ENCODE results near the gene DMRTC2. TPM values are rescaled to one million over a fixed set of nuclear protein-coding genes. Genes with fewer than 3 reads are reported as not detected.

Gene DMRTC2
- total and polyA plus RNA-seq, 2 of the 8 experiments (the other 6 are each of a cell fraction or from before 2014, with no cell fraction given) = not detected

DNA sequence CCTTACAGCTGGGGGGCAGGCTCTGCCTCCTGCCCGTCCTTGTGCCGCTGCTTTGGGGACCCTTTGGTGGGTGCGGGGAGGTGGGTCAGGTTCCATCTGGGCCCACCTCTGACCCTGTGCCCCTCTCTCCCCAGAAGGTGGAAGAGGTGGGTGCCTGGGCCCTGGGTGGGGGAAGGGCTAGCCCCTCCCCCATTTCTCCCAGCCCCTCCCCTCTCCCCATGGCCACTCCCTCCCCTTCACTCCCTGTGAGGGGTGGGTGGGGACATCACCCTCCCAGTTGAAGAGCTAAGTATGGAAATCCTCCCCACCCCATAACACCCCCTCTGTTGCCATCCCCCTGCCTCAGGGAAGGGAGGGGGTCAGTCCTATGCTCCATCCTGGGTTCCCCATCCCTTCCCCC lies 52.3 kb downstream of the DMRTC2 start:
- DNase-seq (ENCODE audit: low read depth in 1 of 2, low spot score in 2 of 2) (no peak), FAIRE-seq (no peak)
- Histone ChIP-seq H3K4ac (replicated peaks; ENCODE audit: insufficient read length, low read depth, low read length) (no peak overlapping the region), H3K4me1 (replicated peaks in 1 of 4; ENCODE audit: control insufficient read depth in 3 of 4, insufficient read depth in 4 of 4, low read length in 3 of 4) (peaks cover 0 to 5% (median 1%) of the 10 kb centered on the region in 4 experiments; a peak in 1 of 7 replicates), H3K27ac (ENCODE audit: low read depth, low read length) (no peak overlapping the region), H3K23ac (ENCODE audit: insufficient read length) (no peak overlapping the region), H4K5ac (ENCODE audit: insufficient read length, low read depth, low read length) (no peak overlapping the region), H3K4me3 (ENCODE audit: extremely low read depth in 1 of 4, insufficient read depth in 2 of 4, low read depth in 3 of 4, low read length in 4 of 4) (no peak overlapping the region), H3K4me2 (ENCODE audit: insufficient read depth in 1 of 2, low read depth in 2 of 2, low read length in 2 of 2) (no peak overlapping the region), H2AK5ac (ENCODE audit: low read depth, low read length) (no peak overlapping the region), H3K79me1 (ENCODE audit: low read depth, low read length) (no peaks in the 10 kb centered on the region), H3K9ac (replicated peaks in 1 of 4; ENCODE audit: extremely low read depth in 1 of 4, low read depth in 3 of 4, low read length in 3 of 4) (no peak overlapping the region), H3K56ac (replicated peaks; ENCODE audit: insufficient read length, low read depth, low read length) (no peak overlapping the region), H3K9me3 (ENCODE audit: insufficient read depth in 2 of 2, low read depth in 1 of 2, low read length in 1 of 2) (no peaks in the 10 kb centered on the region), H2BK20ac (ENCODE audit: low read length) (no peak overlapping the region), H3K79me2 (ENCODE audit: control insufficient read depth in 1 of 2, insufficient read depth in 2 of 2, low read length in 2 of 2) (no peaks in the 10 kb centered on the region), H2BK120ac (replicated peaks; ENCODE audit: low read depth, low read length) (no peak overlapping the region), H4K8ac (ENCODE audit: extremely low read depth, insufficient read depth, low read length) (no peak overlapping the region), H4K91ac (replicated peaks; ENCODE audit: insufficient read length, low read length) (no peak overlapping the region), H4K20me1 (replicated peaks in 1 of 2; ENCODE audit: control insufficient read depth in 1 of 2, insufficient read depth in 2 of 2, low read length in 2 of 2) (peaks cover 0 to 3% of the 10 kb centered on the region in 2 experiments), H3K36me3 (ENCODE audit: control insufficient read depth in 2 of 4, insufficient read depth in 4 of 4, low read length in 3 of 4) (peaks cover under 1 to 7% (median 4%) of the 10 kb centered on the region in 4 experiments; a peak in 5 of 8 replicates), H2BK12ac (ENCODE audit: low read depth, low read length) (no peak overlapping the region), H3K27me3 (replicated peaks in 1 of 4; ENCODE audit: control insufficient read depth in 3 of 4, extremely low read depth in 1 of 4, insufficient read depth in 3 of 4, low read length in 3 of 4) (no peaks in the 10 kb centered on the region), H3K14ac (ENCODE audit: insufficient read length) (no peak overlapping the region), H3K23me2 (ENCODE audit: low read depth, low read length) (no peaks in the 10 kb centered on the region), H2BK5ac (ENCODE audit: low read depth, low read length) (no peak overlapping the region), H2BK15ac (ENCODE audit: low read length) (no peak overlapping the region), H2AFZ (ENCODE audit: low read length) (no peak overlapping the region), H3K18ac (ENCODE audit: extremely low read depth, low read length) (no peak overlapping the region)
- ChIA-PET POLR2A (ENCODE audit: partially characterized antibody) (interaction anchor here (0.6 to 3.3 kb wide), 4 partner anchors 15 to 37 kb away, joined by 3 to 10 read pairs (median 5); no protein-coding TSS in a partner anchor), CTCF (ENCODE audit: partially characterized antibody) (no interaction called here)
- no peak for TF ChIP-seq TAF1 (IDR thresholded peaks at IDR 0.05; ENCODE audit: low read depth, low read length)
- TF ChIP-seq, protein P1, sequence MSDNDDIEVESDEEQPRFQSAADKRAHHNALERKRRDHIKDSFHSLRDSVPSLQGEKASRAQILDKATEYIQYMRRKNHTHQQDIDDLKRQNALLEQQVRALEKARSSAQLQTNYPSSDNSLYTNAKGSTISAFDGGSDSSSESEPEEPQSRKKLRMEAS (IDR thresholded peaks at IDR 0.05) = no peak
- no peak for TF ChIP-seq EP300 (IDR thresholded peaks at IDR 0.05; ENCODE audit: borderline replicate concordance in 1 of 2, low read depth in 2 of 2, low read length in 2 of 2)
- TF ChIP-seq GTF2F1 (IDR thresholded peaks at IDR 0.05; ENCODE audit: borderline replicate concordance, low read depth, low read length) = no peak
- TF ChIP-seq SRF (IDR thresholded peaks at IDR 0.05; ENCODE audit: low read depth, low read length) = no peak
- WGBS, 2 experiments (ENCODE audit: extremely low coverage in 1 of 2, insufficient coverage in 1 of 2, insufficient read length in 1 of 2, insufficient replicate concordance in 2 of 2, low coverage in 1 of 2, low lambda C conversion rate in 2 of 2, missing lambda C conversion rate in 1 of 2) = no CpG with 5 or more reads among the region's 3 CpGs
